GM18867 (cell line): Measurements from ENCODE around the gene DRAP1.
"Not testable (repeated sequence)": the region's sequence is repeated elsewhere in the genome, so short reads cannot be mapped to it uniquely, and the experiment has no call there.

Experiments
- ATAC-seq: cut with Tn5 transposase; IDR thresholded peaks from one replicate; pipeline ENCODE4 v1.9.1; 2021; ENCODE audit warnings: mild to moderate bottlenecking, moderate library complexity; ENCODE audit not compliant: unreplicated experiment

Gene DRAP1

DNA sequence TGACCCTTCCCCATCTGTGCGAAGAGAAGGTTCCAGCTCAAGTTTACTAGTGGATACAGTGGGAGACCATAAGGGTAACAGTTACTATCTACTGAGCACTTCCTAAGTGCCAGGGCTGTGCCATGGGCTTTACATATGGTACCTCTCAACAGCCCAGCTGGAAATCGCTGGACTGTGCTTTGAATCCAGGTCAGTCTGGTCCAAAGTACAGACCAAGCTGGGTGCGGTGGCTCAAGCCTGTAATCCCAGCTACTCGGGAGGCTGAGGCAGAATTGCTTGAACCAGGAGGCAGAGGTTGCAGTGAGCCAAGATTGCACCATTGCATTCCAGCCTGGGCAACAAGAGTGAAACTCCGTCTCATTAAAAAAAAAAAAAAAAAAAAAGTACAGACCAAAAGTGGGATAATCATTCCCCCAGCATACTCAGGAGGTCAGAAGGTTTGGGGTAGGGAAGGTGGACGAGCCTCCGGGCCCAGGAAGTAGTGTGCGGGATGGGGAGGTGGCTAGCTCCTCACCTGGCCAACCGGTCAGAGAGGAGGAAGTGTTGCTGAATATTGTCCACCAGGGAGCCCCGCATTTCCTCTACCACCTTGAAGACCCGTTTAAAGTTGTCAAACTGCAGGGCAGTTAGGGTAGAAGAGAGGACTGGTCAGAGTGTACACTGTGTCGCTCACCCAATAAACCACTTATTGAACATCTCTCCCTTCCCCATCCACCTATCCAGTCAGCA, 33.3 kb upstream of the DRAP1 start:
- ATAC-seq = no peak

DNA sequence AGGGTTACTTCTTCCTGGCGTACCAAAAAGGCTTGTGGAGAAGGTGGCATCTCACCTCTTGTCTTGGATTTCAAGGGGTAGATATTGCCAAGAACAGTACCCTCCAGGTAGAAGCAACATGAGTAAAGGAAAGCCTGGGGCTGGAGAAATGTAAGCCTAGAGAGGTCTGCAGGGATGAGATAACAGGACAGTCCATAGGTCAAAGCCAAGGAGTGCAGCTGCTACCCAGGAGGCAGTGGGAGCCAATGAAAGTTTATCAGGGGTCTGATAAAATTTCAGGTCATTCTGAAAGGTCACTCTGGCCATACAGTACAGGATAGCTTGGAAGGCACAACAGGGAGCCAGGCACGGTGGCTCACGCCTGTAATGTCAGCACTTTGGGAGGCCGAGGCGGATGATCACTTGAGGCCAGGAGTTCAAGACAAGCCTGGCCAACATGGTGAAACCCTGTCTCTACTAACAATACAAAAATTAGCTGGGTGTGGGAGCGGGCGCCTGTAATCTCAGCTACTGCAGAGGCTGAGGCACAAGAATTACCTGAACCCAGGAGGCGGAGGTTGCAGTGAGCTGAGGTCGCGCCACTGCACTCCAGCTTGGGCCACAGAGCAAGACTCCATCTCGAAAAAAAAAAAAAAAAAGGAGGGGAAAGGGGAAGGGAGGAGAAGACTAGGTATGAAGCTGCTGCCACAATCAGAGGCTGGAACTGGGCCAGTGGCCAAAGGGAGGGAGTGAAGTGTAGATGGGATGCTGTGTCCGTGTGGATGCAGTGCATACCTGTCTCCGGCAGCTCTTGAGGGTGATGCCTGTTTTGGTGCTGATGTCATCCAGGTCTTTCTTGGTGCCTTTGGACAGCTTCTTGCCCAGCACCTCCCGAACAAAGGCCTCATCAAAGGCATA, 32.2 kb upstream of the DRAP1 start:
- no peak for ATAC-seq

DNA sequence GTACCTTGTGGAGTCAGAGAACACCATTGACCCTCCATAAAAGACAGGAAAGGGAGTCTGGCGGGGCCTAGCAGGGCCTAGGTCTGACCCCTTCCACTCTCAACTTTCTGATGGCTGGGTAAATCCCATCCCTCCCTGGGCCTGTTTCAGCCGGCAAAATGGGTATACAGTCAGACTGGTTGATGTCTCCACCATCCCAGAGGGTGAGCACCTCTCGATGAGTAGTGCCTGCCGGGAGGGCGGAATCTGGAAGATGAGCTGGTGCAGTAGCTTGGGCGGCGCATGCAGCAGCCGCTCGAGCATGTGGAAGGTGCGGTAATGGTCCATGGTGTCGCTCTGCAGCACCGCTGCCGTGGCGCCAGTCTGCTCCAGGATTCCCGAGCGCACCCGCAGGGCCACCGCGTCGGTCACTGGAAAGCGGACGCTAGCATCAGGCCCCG, 31.5 kb upstream of the DRAP1 start:
- ATAC-seq = peak; percentile 1

DNA sequence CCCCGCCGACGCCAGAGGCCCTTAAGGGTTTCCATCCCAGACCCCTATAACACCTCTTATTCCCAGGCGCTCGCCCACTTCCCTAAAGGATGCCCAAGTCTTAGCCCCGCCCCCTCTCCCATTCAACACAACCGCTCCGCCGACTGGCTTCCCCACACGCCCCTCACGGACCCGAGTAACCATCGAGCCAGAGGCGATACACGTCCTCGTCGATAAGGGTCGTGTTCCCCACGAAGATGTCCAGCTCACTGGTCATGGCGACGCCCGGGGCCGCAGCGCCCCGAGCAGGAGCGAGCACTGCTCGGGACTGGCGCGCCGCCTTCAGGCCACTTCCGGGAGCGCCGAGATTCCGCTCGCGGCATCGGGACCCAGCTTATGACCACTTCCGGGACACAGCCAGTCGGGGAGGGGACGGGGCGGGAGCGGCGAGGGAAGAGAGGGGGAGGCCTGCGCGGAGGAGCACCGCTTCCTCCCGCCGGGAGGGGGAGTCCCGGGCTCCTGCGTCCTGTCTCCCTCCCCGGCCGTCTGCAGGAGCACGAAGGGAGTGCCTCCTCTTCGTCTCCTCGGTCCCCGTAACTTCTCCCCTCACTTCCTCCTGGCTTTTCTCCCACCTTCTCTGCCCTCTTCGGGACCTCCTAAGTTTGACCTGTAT, 30.9 kb upstream of the DRAP1 start, which contains the start of gene FIBP:
Gene FIBP, minus strand, starts transcription at position 309 of the 652 bp plus-strand sequence. Its CDS starts 53 bp downstream, at position 256.
- ATAC-seq = peak; percentile 45

DNA sequence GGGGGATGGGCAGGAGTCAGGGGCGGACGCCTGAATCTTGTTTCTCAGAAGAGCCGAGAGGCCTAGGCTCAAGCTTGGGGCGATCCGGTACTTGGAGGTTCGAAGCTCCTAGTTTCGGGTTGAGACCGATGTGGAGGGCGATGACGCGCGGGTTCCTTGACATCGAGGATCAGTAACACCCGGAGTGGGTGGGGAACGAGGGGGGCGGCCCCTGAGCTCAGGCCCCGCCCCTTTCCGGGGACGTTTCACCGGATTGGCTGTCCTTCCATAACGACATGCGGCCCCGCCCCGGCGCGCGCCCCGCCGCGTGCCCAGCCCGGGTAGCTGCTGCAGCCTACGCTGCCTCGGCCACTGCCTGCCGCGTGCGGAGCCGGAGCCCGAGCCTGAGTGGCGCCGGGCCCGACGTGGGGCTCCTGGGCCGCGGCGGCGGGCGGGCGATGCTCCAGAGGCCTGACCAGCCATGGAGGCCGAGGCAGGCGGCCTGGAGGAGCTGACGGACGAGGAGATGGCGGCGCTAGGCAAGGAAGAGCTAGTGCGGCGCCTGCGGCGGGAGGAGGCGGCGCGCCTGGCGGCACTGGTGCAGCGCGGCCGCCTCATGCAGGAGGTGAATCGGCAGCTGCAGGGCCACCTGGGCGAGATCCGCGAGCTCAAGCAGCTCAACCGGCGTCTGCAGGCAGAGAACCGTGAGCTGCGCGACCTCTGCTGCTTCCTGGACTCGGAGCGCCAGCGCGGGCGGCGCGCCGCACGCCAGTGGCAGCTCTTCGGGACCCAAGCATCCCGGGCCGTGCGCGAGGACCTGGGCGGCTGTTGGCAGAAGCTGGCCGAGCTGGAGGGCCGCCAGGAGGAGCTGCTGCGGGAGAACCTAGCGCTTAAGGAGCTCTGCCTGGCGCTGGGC, 28.7 kb upstream of the DRAP1 start, which contains the start of gene CCDC85B:
Gene CCDC85B, plus strand, starts transcription at position 350 of the 895 bp plus-strand sequence. Its CDS starts 111 bp downstream, at position 461.
- peak; percentile 53 for ATAC-seq

DNA sequence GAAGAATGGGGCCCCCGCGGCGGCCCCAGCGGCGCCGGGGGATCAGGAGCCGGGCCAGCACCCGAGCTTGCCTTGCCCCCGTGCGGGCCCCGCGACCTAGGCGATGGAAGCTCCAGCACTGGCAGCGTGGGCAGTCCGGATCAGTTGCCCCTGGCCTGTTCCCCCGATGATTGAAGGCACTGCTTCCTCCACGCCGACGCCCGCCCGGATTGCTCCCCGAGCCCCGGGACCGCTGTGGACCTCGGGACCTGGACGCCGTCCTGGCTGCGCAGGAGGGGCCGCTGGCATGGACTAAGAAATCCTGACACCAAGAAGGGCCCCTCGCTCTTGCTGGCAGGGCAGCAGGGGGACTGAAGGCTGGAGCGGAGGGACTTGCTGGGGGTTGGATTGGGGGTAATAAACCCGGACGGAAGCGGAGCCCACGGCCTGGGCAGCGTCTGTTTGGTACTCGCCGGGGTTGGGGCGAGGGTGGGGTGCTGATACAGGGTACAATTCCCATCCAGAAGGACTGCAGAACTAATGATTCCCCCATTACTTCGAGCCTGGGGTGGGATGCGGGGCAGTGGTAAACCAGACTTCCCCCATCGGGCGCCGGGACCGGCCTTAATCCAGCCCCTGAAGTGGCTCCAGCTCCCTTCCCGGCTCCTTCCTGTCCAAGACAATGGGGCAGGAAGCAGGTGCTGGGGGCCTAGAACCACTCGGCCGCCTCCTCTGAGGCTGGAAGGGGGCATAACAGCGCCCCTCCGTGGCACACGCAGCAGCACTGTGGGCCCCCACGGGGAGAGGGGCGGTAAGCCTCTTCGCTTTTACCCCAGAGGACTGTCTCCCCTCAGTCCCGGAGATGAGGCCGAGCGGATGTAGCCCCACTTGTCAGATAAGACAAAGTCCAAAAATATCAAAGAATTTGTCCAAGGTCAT, 27.7 kb upstream of the DRAP1 start:
- ATAC-seq = no peak

DNA sequence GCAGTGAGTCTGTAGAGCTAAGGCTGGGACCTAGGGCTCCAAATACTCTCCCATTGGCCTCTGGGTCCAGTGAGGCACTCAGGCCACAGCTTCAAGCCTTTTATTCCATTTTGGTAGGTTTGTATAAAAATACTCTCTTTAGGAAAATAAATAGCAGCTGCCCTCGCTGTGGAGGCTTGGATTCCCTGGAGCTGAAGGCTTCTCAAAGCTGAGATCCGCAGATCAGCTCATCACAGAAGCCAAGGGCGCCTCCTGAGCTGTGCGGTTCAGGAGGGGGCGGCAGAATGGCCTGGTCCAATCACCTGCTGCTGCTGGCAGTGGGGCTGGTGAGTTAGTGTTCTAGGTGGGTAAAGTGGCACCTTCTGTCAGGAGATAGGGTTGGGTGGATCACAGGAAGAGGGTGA, 27.1 kb upstream of the DRAP1 start:
- not testable (repeated sequence) for ATAC-seq

DNA sequence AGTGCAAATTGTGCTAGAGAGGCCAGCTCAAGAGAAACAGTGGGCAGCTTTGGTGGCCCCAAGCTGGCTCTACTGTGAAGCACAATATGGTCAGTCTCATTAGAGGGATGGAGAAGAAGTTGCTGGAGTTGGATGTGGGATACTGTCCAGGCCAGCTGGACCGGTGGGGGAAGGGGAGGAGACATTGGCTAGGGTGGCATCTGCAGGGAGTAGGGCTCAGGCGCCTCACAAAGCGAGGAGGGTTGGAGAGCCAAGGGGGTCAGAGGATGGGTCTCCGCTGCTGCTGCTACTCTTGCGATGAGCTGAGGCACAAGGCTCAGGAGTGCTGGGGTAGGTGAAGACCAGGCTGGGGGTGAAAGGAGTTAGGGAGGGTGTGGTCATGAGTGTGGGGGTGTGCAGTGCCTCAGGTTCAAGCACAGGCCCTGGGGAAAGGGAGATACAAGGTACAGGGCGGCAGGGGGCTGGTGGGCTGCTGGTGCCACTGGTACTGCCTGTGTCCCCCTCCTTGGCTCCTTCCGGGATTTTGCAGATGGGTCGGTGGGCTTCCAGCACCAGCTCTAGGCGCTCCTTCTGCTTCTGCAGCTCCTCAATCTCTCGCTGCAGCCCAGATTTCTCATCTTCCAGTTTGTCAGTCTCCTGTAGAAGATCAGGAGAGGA, 26.4 kb upstream of the DRAP1 start:
- no peak for ATAC-seq

DNA sequence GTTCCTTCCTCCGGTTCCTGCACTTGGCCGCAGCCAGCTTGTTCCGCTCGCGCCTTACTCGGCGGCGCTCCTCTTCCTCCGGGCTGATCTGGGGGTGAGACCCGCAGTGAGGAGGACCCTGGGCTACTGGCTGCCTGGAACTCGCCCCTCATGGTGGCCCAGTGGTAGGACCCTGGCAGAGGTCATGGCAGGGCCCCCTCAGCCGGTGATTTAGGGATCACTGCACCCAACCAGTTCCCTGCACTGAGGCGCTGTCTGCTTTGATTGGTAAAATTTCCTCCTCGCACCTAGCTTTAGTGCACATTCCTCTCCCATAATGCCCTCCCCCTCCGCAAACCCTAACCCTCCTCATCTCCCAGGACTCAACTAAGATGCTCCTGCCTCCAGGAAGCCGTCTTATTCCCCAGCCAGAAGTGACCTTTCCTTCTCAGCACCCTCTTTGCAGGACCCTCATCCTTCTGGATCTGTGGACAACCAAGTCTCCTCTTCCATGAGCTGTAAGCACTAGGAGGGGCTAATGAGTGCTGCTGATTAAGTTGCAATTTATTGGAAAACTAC, 25.1 kb upstream of the DRAP1 start:
- ATAC-seq = no peak

DNA sequence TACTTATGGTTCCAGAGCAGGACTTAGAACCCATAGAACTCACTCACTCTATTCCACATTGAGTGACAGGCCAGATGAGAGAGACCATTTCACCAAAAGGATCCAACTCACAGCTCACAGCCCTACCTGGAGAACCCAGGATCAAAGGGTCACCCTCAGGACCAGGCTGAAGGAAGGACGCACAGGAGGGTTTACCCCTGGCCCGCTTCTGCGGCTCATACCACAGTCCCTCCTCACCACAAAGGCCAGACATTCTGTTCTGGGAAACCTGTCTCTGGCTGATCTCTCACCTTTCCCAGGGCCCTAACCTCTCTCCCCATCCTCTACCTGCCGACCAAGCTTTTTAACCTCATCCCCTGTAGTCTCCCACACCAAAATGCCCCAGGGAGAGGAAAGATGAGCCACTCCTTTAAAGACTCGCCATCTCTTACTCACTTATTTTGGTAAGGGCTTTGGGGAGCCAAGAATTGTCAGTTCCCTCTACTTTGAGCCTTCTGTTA, 23.7 kb upstream of the DRAP1 start:
- no peak for ATAC-seq

DNA sequence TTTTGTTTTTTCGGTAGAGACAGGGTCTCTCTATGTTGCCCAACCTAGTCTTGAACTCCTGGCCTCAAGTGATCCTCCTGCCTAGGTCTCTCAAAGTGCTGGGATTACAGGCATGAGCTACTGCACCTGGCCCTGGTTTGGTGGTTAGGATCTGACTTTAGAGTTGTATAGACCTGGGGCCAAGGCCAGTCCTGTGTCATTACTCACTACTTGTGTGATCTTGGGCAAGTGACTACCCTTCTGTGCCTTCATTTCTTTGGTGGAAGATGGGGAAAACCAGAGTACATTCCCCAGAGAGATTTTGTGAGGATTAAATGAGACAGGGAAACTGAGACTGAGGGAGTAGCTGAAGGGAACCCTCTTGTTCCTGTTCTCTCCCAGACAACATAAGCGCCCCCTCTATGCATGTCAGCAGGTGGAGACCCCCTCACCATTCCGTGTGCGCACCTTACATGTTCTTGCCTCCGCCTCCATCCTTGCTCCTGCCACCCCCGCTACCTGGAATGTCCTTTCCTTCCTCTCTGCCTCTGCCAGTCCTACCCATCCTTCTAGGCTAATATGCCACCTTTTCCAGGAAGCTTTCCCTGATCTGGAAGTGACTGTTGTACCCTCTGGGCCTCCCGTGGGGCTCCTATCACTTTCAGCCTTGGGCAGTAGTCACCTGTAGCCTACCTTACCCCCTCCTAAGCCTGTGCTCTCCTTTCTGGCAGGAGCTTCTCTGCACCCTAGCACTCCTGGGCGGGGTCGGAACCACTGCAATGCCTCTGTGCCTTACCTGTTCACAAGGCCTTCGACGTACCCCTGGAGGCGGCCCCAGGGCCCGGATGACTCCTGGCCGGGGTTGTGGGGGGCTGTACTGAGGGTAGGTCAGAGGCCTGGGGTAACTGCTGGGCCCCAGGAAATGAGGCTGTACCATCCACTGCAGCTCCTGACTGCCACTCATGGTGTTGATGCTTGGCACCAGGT, 22.9 kb upstream of the DRAP1 start:
- no peak for ATAC-seq

DNA sequence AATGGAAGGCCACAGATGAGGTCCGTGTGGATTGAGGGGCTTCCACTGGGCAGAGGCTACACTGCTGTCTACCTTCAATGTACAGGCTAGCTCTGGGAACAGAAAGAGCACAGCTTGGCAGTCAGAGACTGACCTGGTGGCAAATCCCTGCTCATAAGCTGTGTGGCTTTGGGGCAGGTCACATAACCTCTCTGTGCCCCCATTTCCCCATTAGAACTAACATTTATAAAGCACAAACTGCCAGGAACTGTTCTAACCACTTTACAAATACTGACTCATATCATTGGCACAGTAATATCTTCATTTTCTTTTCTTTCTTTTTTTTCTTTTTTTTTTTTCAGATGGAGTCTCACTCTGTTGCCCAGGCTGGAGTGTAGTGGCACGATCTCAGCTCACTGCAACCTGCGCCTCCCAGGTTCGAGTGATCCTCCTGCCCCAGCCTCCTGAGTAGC, 22.2 kb upstream of the DRAP1 start:
- no peak for ATAC-seq

DNA sequence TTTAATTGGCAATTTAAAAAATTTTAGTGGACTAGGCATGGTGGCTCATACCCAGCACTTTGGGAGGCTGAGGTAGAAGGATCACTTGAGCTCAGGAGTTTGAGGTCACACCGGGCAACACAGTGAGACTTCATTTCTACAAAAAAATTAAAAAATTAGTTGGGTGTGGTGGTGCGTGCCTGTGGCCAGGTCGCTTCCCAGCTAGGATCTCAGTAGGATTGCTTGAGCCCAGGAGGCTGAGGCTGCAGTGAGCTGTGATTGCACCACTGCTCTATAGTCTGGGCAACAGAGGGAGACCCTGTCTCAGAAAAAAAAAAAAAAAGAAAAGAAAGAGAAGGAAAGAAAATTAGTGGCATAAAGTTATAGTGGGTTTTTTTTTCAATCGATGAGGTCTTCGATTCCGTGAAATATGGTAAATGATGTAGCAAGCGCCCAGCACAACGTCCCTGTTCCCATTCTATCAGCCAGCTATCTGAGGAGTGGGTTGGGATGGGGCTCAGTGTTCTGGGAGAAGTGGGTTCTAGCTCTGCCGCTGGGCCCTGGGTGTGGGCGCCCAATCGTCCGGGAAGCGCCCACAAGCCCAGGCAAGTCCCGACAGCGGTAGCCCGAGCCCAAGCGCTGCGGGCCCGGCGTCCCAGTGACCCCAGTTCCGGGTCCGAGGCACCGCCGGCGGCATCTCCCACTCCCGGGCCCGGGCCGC, 20.4 kb upstream of the DRAP1 start:
- ATAC-seq = no peak

DNA sequence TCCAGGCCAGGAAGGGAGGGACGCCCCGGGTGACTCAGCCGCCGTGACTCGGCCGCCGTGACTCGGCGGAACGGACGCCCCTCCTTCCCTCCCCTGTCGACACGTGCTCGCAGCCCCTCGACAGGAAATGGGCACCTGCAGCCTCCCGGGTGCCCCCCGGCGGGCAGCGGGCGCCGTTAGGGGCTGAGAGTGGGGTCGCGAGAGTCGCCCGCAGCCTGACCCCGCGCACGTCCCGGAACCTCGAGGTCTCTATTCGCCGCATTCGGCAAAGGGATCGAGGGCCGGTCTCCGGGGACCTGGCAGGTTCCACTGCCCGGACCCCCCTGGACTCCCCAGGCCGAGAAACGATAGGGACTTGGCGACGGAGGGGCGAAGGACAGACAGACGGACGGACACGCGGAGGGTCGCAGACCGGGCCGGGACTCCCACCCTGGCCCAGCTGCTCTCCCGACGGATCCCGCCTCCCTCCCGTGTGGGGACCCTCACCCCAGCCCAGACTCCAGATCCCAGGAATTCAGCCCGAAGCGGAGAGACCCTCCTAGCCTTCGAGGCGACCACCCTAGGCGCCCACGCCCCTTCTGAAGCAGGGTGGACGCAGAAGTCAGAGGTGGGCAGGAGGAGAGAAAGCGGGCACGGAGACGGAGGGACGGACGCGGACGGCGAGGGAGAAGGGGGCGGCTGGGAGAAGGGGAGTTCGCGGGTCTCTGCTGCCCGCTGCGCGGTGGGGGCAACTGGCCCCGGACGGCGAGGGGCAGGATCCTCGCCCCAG, 19.7 kb upstream of the DRAP1 start:
- ATAC-seq = no peak

DNA sequence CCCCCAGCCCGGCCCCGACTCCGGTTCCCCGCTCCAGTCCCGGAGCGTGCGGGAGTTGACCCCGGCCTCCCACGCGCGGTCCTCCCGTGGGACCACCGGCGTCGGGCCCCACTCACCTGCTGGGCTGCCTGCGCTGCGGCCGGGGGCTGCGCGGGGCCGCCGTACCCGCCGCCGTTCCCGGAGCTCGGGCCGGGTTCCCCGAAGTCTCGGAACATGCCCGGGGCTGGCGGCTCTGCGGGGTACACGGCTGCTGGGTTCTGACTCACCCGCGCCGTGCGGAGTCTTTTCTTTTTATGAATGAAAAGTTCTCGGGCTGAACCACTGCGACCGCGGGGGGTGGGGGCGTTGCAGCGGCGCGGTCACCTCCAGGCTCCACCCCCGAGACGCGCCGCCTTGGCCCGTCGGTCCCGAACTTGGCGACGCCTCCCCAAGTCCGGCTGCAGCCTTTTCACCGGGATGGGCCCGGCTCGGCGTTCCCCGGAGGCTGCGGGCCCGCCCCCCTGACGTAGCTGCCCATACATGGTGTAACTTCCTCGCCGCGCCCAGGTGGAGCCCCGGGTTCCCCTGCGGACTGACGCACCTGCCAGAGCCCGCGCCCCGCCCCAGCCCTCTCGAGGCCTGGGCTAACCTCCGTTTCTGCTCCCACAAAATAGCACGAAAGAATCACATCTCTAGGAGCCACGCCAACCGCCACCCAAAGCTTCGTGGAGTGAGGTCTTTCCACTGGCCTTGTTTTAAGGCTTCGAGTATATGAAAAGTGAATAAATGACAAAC, 18.9 kb upstream of the DRAP1 start, which contains the start of gene FOSL1:
Gene FOSL1, minus strand, starts transcription at position 264 of the 774 bp plus-strand sequence. Its CDS starts 49 bp downstream, at position 215.
- ATAC-seq = peak; percentile 80
